Spleen (tissue), 7 donors: Measurements from ENCODE around the gene GIPC1.

Experiments
- CTCF ChIP-seq, 11 experiments: fragments of 200-600 bp in 7 of 11; fragments of 450-650 bp in 4 of 11; sonication (generic) in 4 of 11; IDR thresholded peaks in 8 of 11; conservative IDR thresholded peaks in 3 of 11; 1 replicate in 7 of 11; 2 replicates in 4 of 11; pipeline versions ENCODE4 v1.4.0 to v1.8.0; 2016 to 2021; ENCODE audit warnings: antibody characterized with exemption in 11 of 11, inconsistent platforms in 4 of 11, mild to moderate bottlenecking in 1 of 11
- POLR2A ChIP-seq, 3 donors: fragments of 450-650 bp; IDR thresholded peaks; one replicate each; pipeline ENCODE4 v1.5.1; 2017; ENCODE audit warnings: antibody characterized with exemption in 3 of 3, mild to moderate bottlenecking in 1 of 3
- POLR2AphosphoS5 ChIP-seq, 3 donors: sonication (generic); formaldehyde crosslinking; IDR thresholded peaks; one replicate each; pipeline ENCODE4 v1.5.1; 2017; ENCODE audit warnings: antibody characterized with exemption in 3 of 3
- donor health status: DM: no; HTN: no; CAD: no; lungs with moderate emphysema.
- donor health status: DM: no; HTN: no; CAD: no.
- donor health status: DM: no; HTN: no; CAD: no.

- TF ChIP-seq POLR2A (IDR thresholded peaks at IDR 0.05) = no peak
- peak; percentile 94 to 99 (median 99) for TF ChIP-seq CTCF (IDR thresholded peaks at IDR 0.05 in 8 of 11, conservative IDR thresholded peaks at IDR 0.05 in 3 of 11)
- TF ChIP-seq POLR2AphosphoS5 (IDR thresholded peaks at IDR 0.05) = peak; percentile 80 to 91 (median 82)
These were observed 23.6 kb downstream of the GIPC1 start for GRCh38 chr19:14472202-14472938.
